ENCODE data around the gene MOXD1. TPM values are rescaled to one million over a fixed set of nuclear protein-coding genes. Genes with fewer than 3 reads are reported as not detected.
A peak's percentile ranks its signal among the peaks of the same experiment; 100 is the strongest.

MOXD1 gene
- total RNA-seq, 1 donor from 2014 or later: 113 TPM

DNA sequence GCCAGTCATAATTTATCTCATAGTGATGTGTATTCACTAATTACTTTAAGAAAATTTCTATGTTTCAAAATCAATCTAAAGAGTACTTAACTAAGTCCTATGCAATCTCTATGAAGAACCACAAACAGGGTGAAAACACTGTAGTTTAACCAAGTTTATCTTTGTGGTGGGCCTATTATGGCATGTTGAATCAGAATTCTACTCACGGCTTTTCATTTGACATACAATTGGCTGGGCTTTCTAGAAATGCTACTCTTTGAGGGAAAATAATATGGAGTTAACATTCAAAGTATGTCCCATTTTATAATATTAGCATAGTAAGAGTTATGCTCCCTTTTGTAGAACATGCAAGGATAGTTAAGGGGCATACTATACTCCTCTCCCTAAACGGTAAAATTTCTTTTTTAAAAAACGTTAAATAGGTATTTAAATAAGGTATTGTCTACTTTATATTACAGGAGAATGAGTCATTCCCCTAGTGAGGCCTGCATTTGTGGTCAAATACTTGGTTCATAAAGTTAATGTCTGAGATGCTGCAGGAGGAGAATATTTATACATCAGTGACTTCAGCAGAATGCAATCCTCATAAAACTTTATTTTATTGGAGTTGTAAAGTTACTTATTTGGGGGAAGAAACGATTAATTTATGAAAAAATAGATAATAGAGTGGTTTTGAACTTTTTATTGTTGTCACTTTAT, 1.8 kb downstream of the MOXD1 start:
- peaks cover 33% of the 10 kb centered on the region for H3K27me3 Mint-ChIP-seq (ENCODE audit: low read depth)
- peaks cover 24% of the 10 kb centered on the region for H3K9me3 Mint-ChIP-seq
- H3K36me3 Mint-ChIP-seq: peaks cover 29% of the 10 kb centered on the region
- peak overlapping the region; percentile 87 for H3K4me3 Mint-ChIP-seq
- peaks cover 34% of the 10 kb centered on the region for H3K4me1 Mint-ChIP-seq
- H3K27ac Mint-ChIP-seq: peak overlapping the region; percentile 88
- DNase-seq (ENCODE audit: low spot score in 2 of 2, unreplicated experiment in 2 of 2): no peak
- no peak for TF ChIP-seq CTCF (IDR thresholded peaks at IDR 0.05; ENCODE audit: unreplicated experiment)

DNA sequence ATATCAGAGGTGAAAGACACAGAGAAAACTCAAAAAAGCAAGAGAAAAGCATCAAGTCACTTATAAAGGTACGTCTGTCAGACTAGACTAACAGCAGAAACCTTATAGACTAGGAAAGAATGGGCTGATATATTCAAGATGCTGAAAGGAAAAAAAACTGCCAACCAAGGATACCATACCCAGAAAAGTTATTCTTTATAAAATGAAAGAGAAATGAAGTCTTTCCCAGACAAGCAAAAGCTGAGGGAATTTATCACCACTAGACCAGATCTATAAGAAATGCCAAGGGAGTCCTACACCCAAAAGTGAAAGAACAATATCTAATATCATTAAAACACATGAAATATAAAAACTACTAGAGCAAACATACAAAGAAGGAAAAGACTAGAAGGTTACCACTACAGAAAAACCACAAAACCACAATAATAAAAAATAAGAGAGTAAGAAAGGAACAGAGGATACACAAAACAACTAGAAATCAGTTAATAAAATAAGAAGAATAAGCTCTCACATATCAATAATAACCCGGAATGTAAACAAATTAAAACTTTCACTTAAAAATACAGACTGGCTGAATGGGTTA, 6.2 kb downstream of the MOXD1 start:
- TF ChIP-seq CTCF (IDR thresholded peaks at IDR 0.05; ENCODE audit: unreplicated experiment): no peak
- Mint-ChIP-seq H3K27ac (no peak overlapping the region), H3K36me3 (peaks cover 44% of the 10 kb centered on the region)

DNA sequence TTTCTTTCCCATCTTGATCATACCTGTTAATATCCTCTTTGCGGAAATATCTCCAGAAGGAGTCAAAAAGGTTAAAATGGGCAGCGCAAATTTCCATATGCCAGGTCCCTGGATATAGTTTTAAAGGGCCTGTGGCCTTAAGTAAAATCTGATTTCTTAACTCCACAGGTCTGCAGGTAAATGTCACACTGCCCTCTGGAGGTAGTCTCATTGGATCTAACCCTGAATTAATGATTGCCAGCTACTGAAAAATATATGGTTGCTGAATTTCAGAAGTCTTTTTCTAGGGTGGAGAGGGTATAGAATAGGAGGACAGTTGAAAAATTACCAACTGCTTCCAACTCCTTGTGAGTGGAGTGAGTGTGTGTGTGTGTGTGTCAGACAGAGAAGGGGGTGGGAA, 8.5 kb downstream of the MOXD1 start:
- Mint-ChIP-seq H3K9me3 (peaks cover 32% of the 10 kb centered on the region), H3K4me1 (peaks cover 20% of the 10 kb centered on the region), H3K4me3 (no peak overlapping the region), H3K27me3 (ENCODE audit: low read depth) (no peaks in the 10 kb centered on the region), H3K36me3 (peaks cover 44% of the 10 kb centered on the region), H3K27ac (no peak overlapping the region)
- DNase-seq (ENCODE audit: low spot score in 2 of 2, unreplicated experiment in 2 of 2): no peak
- no peak for TF ChIP-seq CTCF (IDR thresholded peaks at IDR 0.05; ENCODE audit: unreplicated experiment)

More for the DNA sequence above, 6.2 kb downstream of the MOXD1 start:
- no peak for DNase-seq (ENCODE audit: low spot score in 2 of 2, unreplicated experiment in 2 of 2)
- H3K27me3 Mint-ChIP-seq (ENCODE audit: low read depth): peaks cover 2% of the 10 kb centered on the region
- no peak overlapping the region for H3K4me3 Mint-ChIP-seq
- H3K4me1 Mint-ChIP-seq: peaks cover 27% of the 10 kb centered on the region
- H3K9me3 Mint-ChIP-seq: peaks cover 32% of the 10 kb centered on the region

DNA sequence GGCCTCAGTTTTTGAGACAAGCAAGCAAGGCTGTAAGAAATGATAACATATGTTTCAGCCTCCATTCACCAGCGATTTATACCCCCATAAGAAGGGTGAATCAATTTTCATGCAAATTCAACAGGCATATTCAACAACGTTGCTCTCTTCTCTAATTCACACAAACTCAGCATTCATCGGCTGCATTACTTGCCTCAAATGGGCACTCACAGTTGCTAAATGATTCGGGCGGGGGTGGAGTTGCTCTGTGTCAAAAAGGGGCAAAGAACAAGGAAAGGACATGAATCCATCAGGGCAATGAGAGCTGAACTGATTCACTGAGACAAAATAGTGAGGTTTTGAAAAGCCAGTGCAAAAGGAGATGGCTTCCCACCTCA, 9.0 kb downstream of the MOXD1 start:
- H3K27ac Mint-ChIP-seq: peak overlapping the region; percentile 58

More for the DNA sequence above, 9.0 kb downstream of the MOXD1 start:
- peaks cover 15% of the 10 kb centered on the region for H3K4me1 Mint-ChIP-seq
- no peak for DNase-seq (ENCODE audit: low spot score in 2 of 2, unreplicated experiment in 2 of 2)
- peaks cover 42% of the 10 kb centered on the region for H3K36me3 Mint-ChIP-seq
- no peak overlapping the region for H3K4me3 Mint-ChIP-seq
- H3K27me3 Mint-ChIP-seq (ENCODE audit: low read depth): no peaks in the 10 kb centered on the region
- TF ChIP-seq CTCF (IDR thresholded peaks at IDR 0.05; ENCODE audit: unreplicated experiment): no peak
- peaks cover 32% of the 10 kb centered on the region for H3K9me3 Mint-ChIP-seq
